NCI-H2029 (cell line): ENCODE data around the gene CNOT1.

Experiments
- DNase-seq: peaks from one replicate; lab custom pipeline; 2025; lab: John Stamatoyannopoulos, UW

The CNOT1 gene

GRCh38 chr16:58516768-58517107 lies 112.9 kb downstream of the CNOT1 start:
- no peak for DNase-seq

- no peak for DNase-seq
Measured at GRCh38 chr16:58515871-58516767, 113.5 kb downstream of the CNOT1 start.

- peak; percentile 72 for DNase-seq
Measured at GRCh38 chr16:58515125-58515870, 114.3 kb downstream of the CNOT1 start, which contains the start of gene SETD6. TSS of gene SETD6 (plus strand) at chr16:58515517. CDS start at chr16:58515538, 21 bp downstream.

GRCh38 chr16:58513874-58514273 lies 115.8 kb downstream of the CNOT1 start:
- DNase-seq = no peak

- peak; percentile 18 for DNase-seq
Measured at GRCh38 chr16:58511933-58512815, 117.5 kb downstream of the CNOT1 start.

GRCh38 chr16:58510776-58511628 lies 118.6 kb downstream of the CNOT1 start:
- no peak for DNase-seq

GRCh38 chr16:58510097-58510775 lies 119.4 kb downstream of the CNOT1 start:
- no peak for DNase-seq

GRCh38 chr16:58509256-58510096 lies 120.2 kb downstream of the CNOT1 start:
- DNase-seq = no peak

GRCh38 chr16:58508671-58509251 lies 120.9 kb downstream of the CNOT1 start:
- DNase-seq = no peak

- no peak for DNase-seq
Measured at GRCh38 chr16:58507963-58508670, 121.5 kb downstream of the CNOT1 start.

GRCh38 chr16:58507195-58507962 lies 122.2 kb downstream of the CNOT1 start:
- DNase-seq = no peak

- no peak for DNase-seq
Measured at GRCh38 chr16:58506241-58507194, 123.1 kb downstream of the CNOT1 start.

- no peak for DNase-seq
Measured at GRCh38 chr16:58503863-58504688, 125.5 kb downstream of the CNOT1 start.

GRCh38 chr16:58503166-58503862 lies 126.3 kb downstream of the CNOT1 start:
- DNase-seq = no peak
